Measurements from ENCODE around the gene PMS2. TPM values are rescaled to one million over a fixed set of nuclear protein-coding genes. Genes with fewer than 3 reads are reported as not detected.

Gene PMS2
- total and polyA plus RNA-seq, 2 donors (not counting 3 experiments of a cell fraction or from before 2014, with no cell fraction given), result 5.2 to 14.5 TPM

GRCh38 chr7:6020371-6021286 is 11.8 kb upstream of the PMS2 start:
- peak; percentile 52 for FAIRE-seq
- H3K27me3 ChIP-seq (ENCODE audit: control insufficient read depth in 2 of 2, insufficient read depth in 2 of 2, low read length in 2 of 2), result no peaks in the 10 kb centered on the region
- POLR2A ChIA-PET, result no interaction called here
- dilution Hi-C loops (cut with MboI; ENCODE audit: extremely low pct_ligation_motif_present, low sequenced_read_pairs), result no loop called here
- no peak for DNase-seq (ENCODE audit: low read depth, low spot score)
- no peak overlapping the region for H3K4me3 ChIP-seq (replicated peaks in 1 of 3; ENCODE audit: insufficient read depth in 1 of 3, low read depth in 1 of 3, low read length in 3 of 3)
- H4K20me1 ChIP-seq (replicated peaks; ENCODE audit: control insufficient read depth, extremely low read depth, insufficient read depth, low read length), result no peaks in the 10 kb centered on the region
- H3K9me1 ChIP-seq (replicated peaks; ENCODE audit: control insufficient read depth, extremely low read depth, insufficient read depth, low read length), result no peaks in the 10 kb centered on the region
- H3K36me3 ChIP-seq (ENCODE audit: control insufficient read depth in 2 of 2, extremely low read depth in 1 of 2, insufficient read depth in 2 of 2, low read length in 2 of 2), result peaks cover 26 to 28% of the 10 kb centered on the region in 2 experiments
- H3K4me2 ChIP-seq (ENCODE audit: insufficient read depth, low read length), result no peak overlapping the region
- intact Hi-C loops (cut with micrococcal nuclease), result loop anchor here (10.0 kb wide), 1 partner anchor 166 kb away; no protein-coding TSS in a partner anchor
- no TSS peak for BruUV-seq (replicated peaks)
- H3K9me3 ChIP-seq (replicated peaks; ENCODE audit: control insufficient read depth, insufficient read depth, low read length), result no peaks in the 10 kb centered on the region
- H3K79me2 ChIP-seq (ENCODE audit: control insufficient read depth, insufficient read depth, low read length), result no peaks in the 10 kb centered on the region
- H3K9ac ChIP-seq (replicated peaks; ENCODE audit: extremely low read depth, insufficient read depth, low read length), result no peak overlapping the region
- no peak overlapping the region for H2AFZ ChIP-seq (ENCODE audit: low read depth, low read length)
- H3K27ac ChIP-seq (ENCODE audit: insufficient read depth, low read depth, low read length), result no peak overlapping the region
- CTCF ChIA-PET, result interaction anchor here (0.9 to 1.4 kb wide), 3 partner anchors 12 to 35 kb away, joined by 3 read pairs; no protein-coding TSS in a partner anchor
- TF ChIP-seq JUN (IDR thresholded peaks at IDR 0.05; ENCODE audit: borderline replicate concordance, insufficient read depth, insufficient read length, low read depth) (no peak), FOS (IDR thresholded peaks at IDR 0.05; ENCODE audit: borderline replicate concordance, insufficient read depth, low read length) (no peak), MAX (IDR thresholded peaks at IDR 0.05; ENCODE audit: insufficient read depth, insufficient read length) (no peak), EZH2 (IDR thresholded peaks at IDR 0.05; ENCODE audit: borderline replicate concordance, low read depth, low read length, severe bottlenecking) (no peak), CTCF (IDR thresholded peaks at IDR 0.05; ENCODE audit: extremely low read depth in 1 of 2, insufficient read depth in 1 of 2, low read depth in 1 of 2, low read length in 2 of 2) (no peak), GATA2 (IDR thresholded peaks at IDR 0.05; ENCODE audit: insufficient read depth, insufficient read length, low read depth, low read length) (no peak), POLR2A (IDR thresholded peaks at IDR 0.05; ENCODE audit: low read depth, low read length) (no peak), POLR2AphosphoS5 (IDR thresholded peaks at IDR 0.05; ENCODE audit: insufficient read depth, low read depth, low read length) (no peak), MYC (IDR thresholded peaks at IDR 0.05; ENCODE audit: low read depth, low read length) (no peak)
- no peaks in the 10 kb centered on the region for H3K4me1 ChIP-seq (ENCODE audit: control insufficient read depth, extremely low read depth, insufficient read depth, low read length)
